NCI-H226 (cell line): ENCODE results near the gene XYLB.
"Not testable (repeated sequence)": the region's sequence is repeated elsewhere in the genome, so short reads cannot be mapped to it uniquely, and the experiment has no call there.

Source experiments
- DNase-seq: peaks from one replicate; pipeline ENCODE4 v3.0.0-alpha.2; 2015

The XYLB gene

GRCh38 chr3:38346587-38347410, at the start of gene XYLB:
XYLB (plus strand) TSS chr3:38346785; CDS start chr3:38346869, 84 bp downstream.
- peak; percentile 77 for DNase-seq

GRCh38 chr3:38297053-38297452, 49.5 kb upstream of the XYLB start:
- not testable (repeated sequence) for DNase-seq

- no peak for DNase-seq
Measured at GRCh38 chr3:38297537-38297936, 49.0 kb upstream of the XYLB start.

- no peak for DNase-seq
Measured at GRCh38 chr3:38297947-38298711, 48.5 kb upstream of the XYLB start.

GRCh38 chr3:38306941-38307340, 39.6 kb upstream of the XYLB start:
- no peak for DNase-seq

- DNase-seq: no peak
Measured at GRCh38 chr3:38307599-38307998, 39.0 kb upstream of the XYLB start.

GRCh38 chr3:38308456-38308855, 38.1 kb upstream of the XYLB start:
- DNase-seq: no peak

GRCh38 chr3:38311476-38311875, 35.1 kb upstream of the XYLB start:
- DNase-seq: no peak

- no peak for DNase-seq
Measured at GRCh38 chr3:38311941-38312340, 34.6 kb upstream of the XYLB start.

- no peak for DNase-seq
Measured at GRCh38 chr3:38312356-38312755, 34.2 kb upstream of the XYLB start.

- DNase-seq: no peak
Measured at GRCh38 chr3:38313263-38313662, 33.3 kb upstream of the XYLB start.

GRCh38 chr3:38313695-38314094, 32.9 kb upstream of the XYLB start:
- no peak for DNase-seq

GRCh38 chr3:38314112-38314763, 32.3 kb upstream of the XYLB start:
- no peak for DNase-seq

GRCh38 chr3:38314764-38315487, 31.7 kb upstream of the XYLB start:
- DNase-seq: no peak

- no peak for DNase-seq
Measured at GRCh38 chr3:38315488-38316230, 30.9 kb upstream of the XYLB start.

- no peak for DNase-seq
Measured at GRCh38 chr3:38316356-38317191, 30.0 kb upstream of the XYLB start.

- DNase-seq: no peak
Measured at GRCh38 chr3:38317192-38317759, 29.3 kb upstream of the XYLB start.

GRCh38 chr3:38318766-38319671, 27.6 kb upstream of the XYLB start:
- DNase-seq: no peak

GRCh38 chr3:38320638-38321037, 25.9 kb upstream of the XYLB start:
- not testable (repeated sequence) for DNase-seq

GRCh38 chr3:38323060-38323459, 23.5 kb upstream of the XYLB start:
- no peak for DNase-seq
